HG03521 (cell line): ENCODE data around the gene NXPH1.
A peak's percentile ranks its signal among the peaks of the same experiment; 100 is the strongest.

ENCODE experiments used
- ATAC-seq: cut with Tn5 transposase; IDR thresholded peaks from one replicate; pipeline ENCODE4 v1.9.1; 2021; ENCODE audit warnings: mild to moderate bottlenecking, moderate library complexity; ENCODE audit not compliant: unreplicated experiment

NXPH1 gene

DNA sequence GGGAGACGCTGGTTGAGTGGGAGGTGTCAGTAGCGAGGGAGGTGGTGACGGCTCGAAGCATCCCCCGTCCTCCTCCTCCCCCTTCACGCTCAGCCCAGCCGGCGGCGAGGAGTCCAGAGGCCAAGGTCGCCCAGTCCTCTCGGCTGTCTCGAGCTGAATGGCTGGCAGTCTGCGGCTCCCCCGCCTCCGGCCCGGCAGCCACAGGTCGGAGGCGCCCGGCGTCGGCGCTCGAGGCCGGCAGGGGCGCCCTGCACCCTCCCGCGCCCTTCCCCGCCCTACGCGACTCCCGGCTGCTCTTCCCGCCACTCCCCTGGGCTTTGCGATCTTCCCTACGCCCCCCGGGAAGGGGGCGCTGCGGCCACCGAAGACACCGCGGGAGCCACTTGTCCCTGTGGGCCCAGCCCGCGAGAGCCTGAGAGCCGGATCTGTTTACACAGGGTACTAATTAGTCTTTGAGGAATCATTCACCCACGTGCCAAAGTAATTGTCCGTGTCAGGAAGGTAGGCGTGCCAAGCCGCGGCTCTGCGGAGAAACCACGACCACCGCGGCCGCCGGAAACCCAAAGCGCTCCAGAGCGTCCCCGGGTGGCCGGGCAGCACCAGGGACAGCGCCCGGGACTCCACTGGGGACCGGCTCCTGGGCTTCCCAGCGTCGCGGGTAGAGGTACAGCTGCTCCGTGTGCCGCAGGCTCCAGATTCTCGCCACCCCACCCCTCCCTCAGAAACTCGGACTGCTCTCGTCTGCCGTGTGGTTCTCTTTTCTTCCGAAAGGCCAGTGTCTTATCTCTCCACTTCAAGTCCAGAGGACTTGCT, at the start of gene NXPH1:
Gene NXPH1 (plus strand): TSS at position 133 of the 813 bp plus-strand sequence.
- no peak for ATAC-seq

DNA sequence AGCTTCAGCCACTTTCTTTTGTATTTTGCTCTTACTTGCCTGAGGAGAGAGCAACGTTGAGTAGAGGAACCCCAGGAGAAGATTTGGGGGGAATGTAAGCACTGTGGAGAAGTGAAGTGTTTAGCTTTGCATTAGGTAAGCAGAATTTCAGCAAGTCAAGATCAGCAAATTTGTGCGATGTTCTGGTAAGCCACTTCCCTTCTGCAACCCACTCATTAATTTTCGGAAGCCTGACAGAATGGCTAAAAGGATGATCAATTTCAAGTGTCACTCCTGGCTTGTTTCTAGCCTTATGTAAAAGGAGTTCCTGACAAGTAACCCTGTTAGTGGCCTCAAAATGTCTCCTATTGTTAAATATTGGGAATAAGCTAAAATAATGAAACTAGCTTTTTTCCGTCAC, 48.5 kb upstream of the NXPH1 start:
- peak; percentile 34 for ATAC-seq

DNA sequence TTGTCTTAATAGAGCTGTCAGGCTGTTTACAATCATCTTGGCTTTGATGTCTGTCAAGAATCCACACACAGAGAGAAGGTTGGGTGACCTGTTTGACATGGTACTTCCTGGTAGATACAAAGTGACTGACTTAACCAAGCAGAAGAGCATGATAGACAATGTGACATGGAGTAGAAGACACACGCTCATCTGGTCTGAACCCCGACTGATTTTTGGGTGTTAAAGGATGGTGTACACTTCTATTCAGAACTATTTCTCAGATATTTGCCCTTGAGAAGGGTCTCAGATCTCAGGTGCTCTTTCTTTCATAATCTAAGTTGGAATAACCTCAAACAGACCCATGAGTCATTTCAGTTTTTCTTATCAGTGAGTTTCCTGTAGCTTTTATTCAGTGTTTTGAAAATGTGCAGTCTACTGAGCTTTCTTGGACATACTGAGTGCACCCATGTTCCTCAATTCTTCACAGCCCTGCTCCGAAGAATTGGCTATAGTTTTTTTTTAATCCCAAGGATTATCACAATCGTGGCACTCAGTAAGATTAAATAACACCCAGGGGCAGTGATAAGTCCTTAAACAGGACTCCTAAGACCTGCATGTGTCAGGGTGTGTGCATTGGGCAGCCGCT, 46.4 kb upstream of the NXPH1 start:
- peak; percentile 67 for ATAC-seq

DNA sequence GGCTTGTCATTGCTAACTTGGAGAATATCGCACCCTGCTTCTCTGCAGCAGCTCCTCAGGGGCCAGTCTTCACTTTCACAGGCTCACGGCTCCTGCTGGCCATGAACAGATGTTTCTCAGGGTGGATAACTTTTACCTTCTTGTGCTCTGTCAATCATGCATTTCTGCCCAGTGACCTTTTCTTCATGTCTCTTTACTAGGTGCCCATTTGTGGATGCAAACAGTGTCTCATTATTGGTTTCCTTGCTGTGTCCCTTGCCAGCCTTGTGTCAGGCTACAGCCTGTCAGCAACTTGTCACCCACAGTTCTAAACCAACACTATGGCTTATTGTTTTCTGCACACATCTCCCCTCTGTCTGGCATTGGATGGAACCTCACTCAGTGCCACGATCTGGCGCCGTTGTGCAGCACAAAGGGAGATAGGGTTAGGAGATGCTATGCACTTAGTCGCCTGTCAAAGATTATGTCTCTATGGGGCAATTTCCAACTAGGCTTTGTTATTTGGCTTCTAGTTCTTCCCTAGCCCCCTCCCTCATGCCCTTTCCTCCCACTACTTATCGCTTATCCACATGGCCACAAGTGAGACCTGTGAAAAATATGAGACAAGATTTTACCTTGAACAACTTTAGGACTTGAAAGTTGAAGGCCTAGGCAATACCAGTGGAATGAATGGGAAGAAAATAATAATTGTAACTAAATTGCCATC, 45.7 kb upstream of the NXPH1 start:
- peak; percentile 22 for ATAC-seq

DNA sequence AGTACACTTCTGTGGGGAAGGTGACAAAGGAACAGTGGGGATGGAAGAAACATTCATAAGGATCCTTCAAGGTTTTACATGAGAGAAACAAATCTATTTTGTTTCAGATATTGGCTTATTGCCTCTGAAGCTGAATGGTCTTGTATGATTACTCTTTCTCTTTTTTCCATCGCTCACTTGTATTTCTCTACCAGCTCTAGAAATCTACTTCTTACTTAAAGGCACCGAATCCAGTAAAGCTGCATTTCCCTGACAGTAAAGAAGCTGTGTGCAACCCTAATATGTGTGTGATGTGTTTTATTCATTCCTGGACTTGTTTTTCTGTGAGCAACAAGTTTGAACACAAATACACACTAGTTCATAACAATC, 45.2 kb upstream of the NXPH1 start:
- no peak for ATAC-seq

DNA sequence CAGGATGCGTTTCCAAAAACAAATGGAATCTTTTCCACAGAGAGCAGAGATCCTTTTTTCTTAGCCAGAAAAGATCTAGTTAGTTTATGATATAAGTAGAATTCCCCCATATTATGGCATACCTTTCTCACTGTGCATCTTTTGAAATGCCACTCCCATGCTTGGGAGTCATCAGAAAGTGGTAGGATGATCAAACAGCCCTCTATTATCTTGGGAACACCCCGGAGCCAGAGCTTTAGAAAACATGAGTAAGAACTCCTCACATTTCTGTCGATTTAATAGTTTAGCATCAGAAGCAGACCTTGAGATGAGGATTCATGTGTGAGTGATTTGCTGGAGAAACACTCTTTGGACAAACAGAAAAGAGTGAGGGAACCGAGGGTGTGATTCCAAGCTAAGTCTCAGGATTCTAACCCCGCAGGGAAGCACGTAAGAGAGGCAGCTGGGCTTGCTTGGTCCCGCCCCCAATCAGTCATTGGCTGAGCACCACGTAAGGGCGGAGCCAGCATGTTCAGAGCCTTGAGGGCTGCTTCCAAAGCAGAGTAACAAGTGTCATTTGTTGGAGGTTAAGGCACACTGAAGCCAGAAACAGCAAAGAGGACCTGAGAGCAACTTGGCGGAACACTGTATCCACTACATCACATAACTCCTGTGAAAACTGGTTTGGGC, 43.7 kb upstream of the NXPH1 start:
- ATAC-seq = no peak

DNA sequence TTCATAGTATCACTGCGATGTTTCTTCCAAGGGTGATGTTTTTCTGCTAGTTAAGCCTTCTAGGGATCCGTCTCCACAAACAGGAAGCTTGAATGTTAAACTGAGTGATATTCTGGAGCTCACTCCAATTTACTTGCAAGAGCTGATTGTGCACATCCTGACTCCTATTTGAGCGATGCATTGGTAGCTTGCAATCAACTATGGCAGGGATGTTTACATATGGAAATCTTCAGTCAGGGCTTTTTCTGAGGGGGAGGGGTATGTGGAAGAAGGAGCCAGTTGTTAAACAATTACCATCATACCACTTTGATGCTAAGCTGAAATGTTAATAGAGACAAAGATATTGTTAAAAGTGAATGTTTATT, 43.2 kb upstream of the NXPH1 start:
- ATAC-seq = no peak

DNA sequence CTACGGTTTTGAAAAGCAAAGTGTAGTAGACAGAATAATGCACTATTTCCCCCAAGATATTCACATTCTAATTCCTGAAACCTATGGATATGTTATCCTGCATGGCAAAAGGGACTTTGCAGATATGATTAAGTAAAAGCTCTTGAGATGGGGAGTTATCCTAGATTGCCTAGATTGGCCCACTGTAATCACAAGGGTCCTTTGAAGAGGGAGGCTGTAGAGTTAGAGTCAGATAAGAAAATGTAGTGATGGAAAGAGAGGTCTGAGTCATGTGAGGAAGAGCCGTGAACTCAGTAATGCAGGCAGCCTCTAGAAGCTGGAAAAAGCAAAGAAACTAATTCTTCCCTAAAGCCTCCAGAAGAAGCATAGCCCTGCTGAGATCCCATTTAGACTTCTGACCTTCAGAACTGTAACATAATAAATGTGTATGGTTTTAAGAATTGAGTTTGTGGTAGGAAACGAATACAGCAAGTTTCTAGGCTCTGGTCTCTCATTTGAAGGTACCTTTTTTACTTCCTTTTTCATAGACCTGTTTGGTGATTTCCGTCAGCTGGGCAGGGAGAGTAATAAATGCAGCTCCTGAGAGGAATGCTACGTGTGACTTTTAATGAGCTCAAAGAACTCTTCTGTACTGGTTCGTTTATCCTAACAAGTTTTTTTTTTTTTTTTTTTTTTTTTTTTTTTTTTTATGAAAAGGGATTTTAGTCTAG, 41.9 kb upstream of the NXPH1 start:
- no peak for ATAC-seq

DNA sequence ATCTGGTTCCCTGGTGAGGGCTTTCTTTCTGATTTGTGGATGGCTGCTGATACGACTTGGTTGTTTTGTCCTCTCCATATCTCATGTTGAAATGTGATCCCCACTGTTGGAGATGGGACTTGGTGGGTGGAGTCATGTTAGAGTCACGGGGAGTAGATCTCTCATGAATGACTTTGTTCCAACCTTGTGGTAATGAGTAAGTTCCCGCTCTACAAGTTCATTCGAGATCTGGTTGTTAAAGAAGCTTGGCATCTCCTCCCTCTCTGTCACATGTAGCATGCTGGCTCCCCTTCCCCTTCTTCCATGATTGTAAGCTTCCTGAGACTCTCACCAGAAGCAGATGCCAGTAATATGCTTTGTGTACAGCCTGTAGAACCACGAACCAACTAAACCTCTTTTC, 37.1 kb upstream of the NXPH1 start:
- no peak for ATAC-seq

DNA sequence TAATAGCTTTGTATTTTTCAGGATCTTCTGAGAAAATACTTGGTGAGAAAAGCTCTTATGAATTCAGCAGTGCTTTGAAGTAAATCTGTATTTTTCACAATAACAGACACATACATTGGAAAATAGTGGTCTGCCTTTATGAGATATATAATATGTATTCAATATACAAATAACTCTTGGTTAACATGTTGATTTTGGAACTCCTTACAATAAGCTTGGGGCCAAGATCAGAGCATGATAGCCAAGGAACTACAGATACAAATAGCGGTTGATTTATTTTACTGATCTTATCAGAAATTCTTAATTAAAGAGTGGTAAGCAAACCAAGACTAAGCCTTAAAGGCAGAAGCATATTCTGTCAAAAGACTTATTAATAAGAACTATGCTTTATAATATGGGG, 24.5 kb upstream of the NXPH1 start:
- no peak for ATAC-seq

DNA sequence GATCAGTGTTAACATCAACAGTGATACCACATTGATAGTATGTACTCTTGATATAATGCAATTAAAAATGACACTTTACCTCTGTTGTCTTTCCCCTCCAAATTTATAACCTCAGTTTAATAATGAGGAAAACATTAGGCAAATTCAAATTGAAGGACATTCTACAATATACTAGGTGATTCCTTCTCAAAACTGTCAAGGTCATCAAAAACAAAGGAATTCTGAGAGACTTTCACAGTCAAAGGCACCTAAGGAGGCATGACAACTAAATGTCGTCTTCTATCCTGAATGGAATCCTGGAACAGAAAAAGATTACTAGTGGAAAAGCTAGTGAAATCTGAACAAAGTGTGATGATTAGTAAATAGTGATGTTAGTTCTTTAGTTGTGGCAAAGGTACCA, 22.3 kb upstream of the NXPH1 start:
- no peak for ATAC-seq

DNA sequence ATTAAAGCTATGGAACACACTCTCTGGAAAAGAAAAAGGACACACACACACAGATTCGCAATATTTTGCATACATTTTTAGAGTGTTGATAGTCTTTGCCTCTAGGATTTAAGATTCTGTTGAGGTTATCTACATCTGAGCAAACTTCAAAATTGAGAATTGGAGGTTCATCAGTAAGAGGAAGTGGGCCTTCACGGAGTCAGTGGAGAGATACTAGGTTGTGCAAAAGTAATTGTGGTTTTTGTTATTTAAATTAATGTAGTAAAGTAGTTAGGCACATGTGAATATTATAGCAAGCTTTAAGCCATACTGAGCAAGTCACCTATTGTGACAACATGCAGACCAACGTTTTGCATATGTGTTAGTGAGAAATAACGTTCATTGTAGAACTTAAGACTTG, 19.8 kb upstream of the NXPH1 start:
- ATAC-seq = no peak

DNA sequence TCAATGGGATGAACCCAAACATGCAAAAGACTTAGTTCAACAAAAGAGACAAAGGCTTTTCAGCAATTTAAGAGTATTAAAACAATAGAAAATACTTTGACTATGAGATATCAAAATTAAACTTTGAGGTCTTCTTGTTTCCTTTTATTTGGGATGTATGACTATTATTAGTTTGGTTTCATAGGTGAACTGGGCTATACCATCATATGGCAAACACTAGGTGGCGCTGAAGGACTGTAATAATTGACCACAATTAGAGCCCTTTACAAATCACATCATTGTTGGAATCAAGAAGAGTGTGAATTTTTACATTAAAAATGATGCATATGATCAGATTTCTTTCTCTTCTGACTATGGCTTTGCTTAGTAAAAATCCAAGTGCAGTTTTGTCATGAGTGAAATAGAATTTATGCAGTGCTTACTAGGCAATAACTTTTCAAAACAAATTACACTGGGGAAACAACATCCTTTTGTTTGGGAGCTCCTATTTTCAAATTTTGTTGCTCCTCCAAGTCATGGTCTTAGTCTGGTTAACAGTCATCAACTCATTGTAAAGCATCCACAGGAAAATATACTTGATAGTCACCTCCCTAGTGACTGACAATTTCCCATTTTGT, 14.7 kb upstream of the NXPH1 start:
- ATAC-seq = no peak

DNA sequence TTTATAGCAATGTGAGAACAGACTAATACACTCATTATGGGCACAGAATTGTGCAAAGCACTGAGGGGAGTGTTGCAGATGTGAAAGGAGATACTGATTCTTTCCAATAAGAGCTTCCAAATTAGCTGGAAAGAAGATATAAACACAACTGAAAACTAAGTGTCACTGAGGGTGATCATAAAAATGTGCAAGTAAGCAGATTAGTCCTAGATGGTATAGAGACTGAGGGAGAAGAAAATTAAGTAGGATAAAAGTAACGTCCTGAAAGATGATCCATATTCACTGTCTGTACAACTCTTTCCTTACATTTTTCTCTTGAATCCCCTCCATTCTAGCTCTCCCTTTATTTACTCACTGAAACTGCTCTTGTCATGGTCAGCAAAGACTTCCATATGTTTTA, 11.2 kb upstream of the NXPH1 start:
- ATAC-seq = no peak

DNA sequence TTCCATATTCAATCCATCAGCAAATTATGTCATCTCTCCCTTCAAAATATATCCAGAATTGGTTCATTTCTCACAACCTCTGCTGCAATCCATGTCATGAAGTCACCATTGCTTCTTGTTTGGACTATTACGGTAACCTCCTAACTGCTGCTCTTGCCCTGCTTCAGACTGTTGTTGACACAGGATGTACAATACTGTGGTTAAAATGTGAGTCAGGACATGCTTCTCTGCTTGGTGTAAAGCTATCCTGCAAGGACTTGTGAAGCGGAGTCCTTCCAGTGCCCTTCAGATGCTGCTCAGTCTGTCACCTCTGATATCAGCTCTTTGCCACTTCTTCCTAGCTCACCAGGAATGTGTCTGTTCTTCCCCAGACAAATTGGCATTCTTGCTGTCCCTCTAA, 10.4 kb upstream of the NXPH1 start:
- no peak for ATAC-seq

DNA sequence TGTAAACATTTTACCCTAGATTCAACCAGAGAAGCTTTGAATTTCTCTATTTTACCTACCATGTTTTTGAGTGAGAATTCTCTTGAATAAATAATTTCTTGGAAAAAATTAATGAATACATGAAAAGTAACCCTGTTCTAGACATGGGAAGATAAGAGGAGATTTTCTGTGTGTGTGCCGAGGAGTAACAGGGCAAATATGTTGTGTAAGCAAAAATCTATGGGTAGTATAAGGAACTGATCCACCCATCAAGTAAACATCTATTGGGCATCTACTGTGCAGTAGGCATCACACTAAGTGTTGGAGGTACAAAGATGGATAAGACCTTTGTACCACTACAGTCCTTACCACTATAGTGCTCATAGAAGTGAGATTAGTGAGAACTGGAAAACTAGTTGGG, 8.2 kb upstream of the NXPH1 start:
- no peak for ATAC-seq

DNA sequence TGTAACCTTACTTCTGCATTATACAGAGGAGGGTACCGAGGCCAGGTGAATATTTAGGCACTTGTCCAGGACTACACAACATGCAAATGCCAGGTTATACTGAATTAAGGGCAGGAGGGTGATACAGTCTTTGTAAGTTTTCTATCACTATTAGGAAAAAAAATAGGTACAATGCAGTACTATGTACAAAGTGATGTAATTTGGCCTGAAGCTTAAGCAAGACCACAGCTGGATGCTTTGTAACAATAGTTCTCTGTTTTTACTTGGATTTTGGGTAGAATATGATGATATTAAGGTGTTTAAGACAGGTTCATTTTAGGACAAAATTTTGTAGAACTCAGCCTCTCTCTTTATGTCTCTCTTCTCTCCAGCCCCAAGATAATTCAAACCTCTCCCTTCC, 2.8 kb upstream of the NXPH1 start:
- no peak for ATAC-seq

DNA sequence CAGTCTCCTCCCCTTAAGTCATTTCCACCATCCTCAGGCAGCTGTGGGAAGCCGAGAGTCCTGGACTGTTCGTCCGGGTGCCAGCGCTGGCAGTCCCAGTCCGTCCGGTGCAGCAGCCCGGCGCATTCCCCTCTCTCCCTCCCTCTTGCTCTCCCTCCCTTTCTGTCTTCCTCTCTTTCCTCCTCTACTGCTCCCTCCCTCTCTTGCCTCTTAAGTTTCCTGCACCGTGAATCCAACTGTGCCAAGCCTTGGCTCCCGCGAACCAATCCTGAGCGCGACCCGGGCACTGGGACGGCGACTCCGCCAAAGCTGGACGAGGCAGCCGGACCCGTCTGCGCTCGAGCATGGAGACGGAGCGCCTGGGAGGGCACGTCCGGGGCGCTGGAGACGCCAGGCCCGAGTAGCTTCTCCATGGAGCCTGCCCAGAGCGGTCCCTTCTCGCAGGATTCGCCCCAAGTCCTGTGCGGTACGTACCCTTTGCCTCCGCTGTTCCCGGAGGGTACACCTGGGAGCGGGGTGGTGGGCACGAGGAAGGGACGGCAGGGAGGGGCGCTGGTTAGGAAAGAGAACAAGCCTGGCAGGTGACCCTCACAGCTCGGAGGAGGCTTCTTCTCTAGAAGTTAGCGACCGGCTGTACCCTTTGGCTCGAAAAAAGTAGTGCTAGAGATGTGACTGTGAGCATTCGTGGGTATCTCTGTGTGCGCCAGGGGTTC, 1.0 kb downstream of the NXPH1 start:
- ATAC-seq = no peak

DNA sequence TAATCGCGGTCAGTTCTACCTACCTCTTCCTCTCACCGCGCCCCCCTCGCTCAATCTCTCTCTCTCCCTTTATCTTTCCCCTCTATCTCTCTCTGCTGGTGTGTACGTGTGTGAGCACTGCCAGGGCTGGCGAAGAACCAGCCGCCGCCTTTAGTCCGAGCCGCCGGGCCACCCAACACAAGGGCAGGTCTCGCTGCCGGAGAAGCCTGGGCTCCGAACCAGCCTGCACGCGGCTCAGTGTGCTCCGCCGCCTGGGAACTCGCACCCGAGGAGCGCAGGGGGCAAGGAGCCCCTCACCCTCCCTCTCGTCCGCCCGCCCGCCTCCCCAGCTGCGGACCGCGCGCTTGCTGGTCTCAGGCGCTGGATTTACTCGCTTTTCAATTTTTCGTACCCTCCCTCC, 1.7 kb downstream of the NXPH1 start:
- no peak for ATAC-seq
